ENCODE measurements around the gene AVL9.
"Not testable (repeated sequence)": the region's sequence is repeated elsewhere in the genome, so short reads cannot be mapped to it uniquely, and the experiment has no call there.

AVL9 gene

DNA sequence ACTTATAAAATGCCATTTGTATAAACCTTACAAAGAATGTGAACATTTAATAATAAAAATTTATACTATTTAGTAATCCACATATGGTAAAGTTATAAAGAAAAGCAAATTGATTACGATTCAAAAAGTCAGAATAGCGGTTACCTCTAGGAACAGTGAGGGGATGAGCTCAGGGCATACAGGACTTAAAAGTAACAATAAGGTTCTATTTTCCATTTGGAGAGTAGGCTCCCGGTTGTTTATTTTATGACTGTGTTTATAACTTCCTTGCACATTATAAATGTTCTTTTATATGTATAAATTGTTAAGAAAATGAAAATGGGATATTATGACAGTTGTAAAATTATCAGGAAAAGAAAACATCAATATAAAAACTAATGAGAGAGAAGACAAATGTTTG is 135.7 kb downstream of the AVL9 start:
- H3K4me3 ChIP-seq (replicated peaks; ENCODE audit: low read depth, low read length), result no peak overlapping the region
- TF ChIP-seq, protein P1, sequence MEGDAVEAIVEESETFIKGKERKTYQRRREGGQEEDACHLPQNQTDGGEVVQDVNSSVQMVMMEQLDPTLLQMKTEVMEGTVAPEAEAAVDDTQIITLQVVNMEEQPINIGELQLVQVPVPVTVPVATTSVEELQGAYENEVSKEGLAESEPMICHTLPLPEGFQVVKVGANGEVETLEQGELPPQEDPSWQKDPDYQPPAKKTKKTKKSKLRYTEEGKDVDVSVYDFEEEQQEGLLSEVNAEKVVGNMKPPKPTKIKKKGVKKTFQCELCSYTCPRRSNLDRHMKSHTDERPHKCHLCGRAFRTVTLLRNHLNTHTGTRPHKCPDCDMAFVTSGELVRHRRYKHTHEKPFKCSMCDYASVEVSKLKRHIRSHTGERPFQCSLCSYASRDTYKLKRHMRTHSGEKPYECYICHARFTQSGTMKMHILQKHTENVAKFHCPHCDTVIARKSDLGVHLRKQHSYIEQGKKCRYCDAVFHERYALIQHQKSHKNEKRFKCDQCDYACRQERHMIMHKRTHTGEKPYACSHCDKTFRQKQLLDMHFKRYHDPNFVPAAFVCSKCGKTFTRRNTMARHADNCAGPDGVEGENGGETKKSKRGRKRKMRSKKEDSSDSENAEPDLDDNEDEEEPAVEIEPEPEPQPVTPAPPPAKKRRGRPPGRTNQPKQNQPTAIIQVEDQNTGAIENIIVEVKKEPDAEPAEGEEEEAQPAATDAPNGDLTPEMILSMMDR (IDR thresholded peaks at IDR 0.05; ENCODE audit: low read depth, low read length, missing control alignments), result no peak
- no peak for DNase-seq (ENCODE audit: extremely low read depth, low read depth)

GRCh38 chr7:32631590-32632497 is 136.6 kb downstream of the AVL9 start:
- not testable (repeated sequence) for DNase-seq (ENCODE audit: extremely low read depth, low read depth); H3K4me3 ChIP-seq (replicated peaks; ENCODE audit: low read depth, low read length)

GRCh38 chr7:32633446-32633845 is 138.2 kb downstream of the AVL9 start:
- not testable (repeated sequence) for H3K4me3 ChIP-seq (replicated peaks; ENCODE audit: low read depth, low read length); DNase-seq (ENCODE audit: extremely low read depth, low read depth)

DNA sequence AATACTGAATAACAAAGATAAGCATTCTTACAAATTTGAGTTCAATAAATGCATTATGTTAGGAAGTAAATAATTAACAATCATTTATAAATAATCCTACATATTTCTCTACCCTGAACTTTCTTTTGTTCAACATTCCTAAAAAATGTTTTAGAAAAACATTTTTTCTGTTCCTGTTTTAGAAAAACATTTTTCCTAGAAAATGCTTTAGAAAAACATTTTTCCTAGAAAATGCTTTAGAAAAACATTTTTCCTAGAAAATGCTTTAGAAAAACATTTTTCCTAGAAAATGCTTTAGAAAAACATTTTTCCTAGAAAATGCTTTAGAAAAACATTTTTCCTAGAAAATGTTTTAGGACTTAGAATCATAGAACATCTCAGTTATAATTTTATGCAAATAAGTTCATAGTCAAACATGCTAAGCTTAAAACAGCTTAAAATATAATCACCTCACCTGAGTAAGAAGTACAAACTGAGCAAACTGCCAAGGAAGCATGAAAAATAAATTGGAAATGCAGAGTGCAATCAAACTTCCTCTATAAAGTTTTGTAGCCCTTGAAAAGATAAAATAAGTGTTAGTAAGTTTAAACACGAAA is 139.6 kb downstream of the AVL9 start:
- H3K4me3 ChIP-seq (replicated peaks; ENCODE audit: low read depth, low read length); DNase-seq (ENCODE audit: extremely low read depth, low read depth): not testable (repeated sequence)

GRCh38 chr7:32636725-32637462 is 141.6 kb downstream of the AVL9 start:
- not testable (repeated sequence) for DNase-seq (ENCODE audit: extremely low read depth, low read depth); H3K4me3 ChIP-seq (replicated peaks; ENCODE audit: low read depth, low read length)

DNA sequence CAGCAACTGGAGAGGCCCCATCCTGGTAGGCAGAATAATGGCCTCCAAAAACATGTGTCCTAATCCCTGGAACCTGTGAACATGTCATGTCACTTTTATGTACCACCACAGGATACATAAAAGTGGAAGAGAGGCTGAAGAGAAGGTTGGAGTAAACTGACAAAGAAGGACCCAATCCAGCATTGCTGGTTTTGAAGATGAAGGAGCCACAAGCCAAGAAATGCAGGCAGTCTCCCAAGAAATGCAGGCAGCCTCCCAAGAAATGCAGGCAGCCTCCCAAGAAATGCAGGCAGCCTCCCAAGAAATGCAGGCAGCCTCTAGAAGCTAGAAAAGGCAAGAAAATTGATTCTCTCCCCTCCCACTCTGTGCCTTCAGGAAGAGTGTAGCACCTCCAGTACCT is 142.3 kb downstream of the AVL9 start:
- H3K4me3 ChIP-seq (replicated peaks; ENCODE audit: low read depth, low read length); DNase-seq (ENCODE audit: extremely low read depth, low read depth): not testable (repeated sequence)
